HG02885 (cell line): ENCODE data around the gene ZNF324B.
A peak's percentile ranks its signal among the peaks of the same experiment; 100 is the strongest.
"Not testable (repeated sequence)": the region's sequence is repeated elsewhere in the genome, so short reads cannot be mapped to it uniquely, and the experiment has no call there.

ENCODE experiments used
- ATAC-seq: cut with Tn5 transposase; IDR thresholded peaks from one replicate; pipeline ENCODE4 v1.9.1; 2021; ENCODE audit warnings: mild to moderate bottlenecking; ENCODE audit not compliant: unreplicated experiment, poor library complexity

The ZNF324B gene

GRCh38 chr19:58451358-58452101 lies at the start of gene ZNF324B:
Gene ZNF324B (plus strand): TSS chr19:58451622. CDS start chr19:58453702, 2,080 bp downstream.
- ATAC-seq, result peak; percentile 98

GRCh38 chr19:58401840-58402421 lies 49.5 kb upstream of the ZNF324B start:
- no peak for ATAC-seq

GRCh38 chr19:58403920-58404478 lies 47.4 kb upstream of the ZNF324B start:
- not testable (repeated sequence) for ATAC-seq

GRCh38 chr19:58406818-58407657 lies 44.4 kb upstream of the ZNF324B start:
- ATAC-seq, result no peak

- ATAC-seq, result no peak
These were observed 43.7 kb upstream of the ZNF324B start for GRCh38 chr19:58407658-58408151.

- ATAC-seq, result peak; percentile 92
These were observed 43.0 kb upstream of the ZNF324B start, which contains the start of gene ZNF584 for GRCh38 chr19:58408152-58409009. Gene ZNF584 (plus strand): TSS chr19:58408649. CDS start chr19:58409148, 499 bp downstream.

- ATAC-seq, result peak; percentile 22
These were observed 42.2 kb upstream of the ZNF324B start for GRCh38 chr19:58409010-58409790.

GRCh38 chr19:58416604-58417003 lies 34.8 kb upstream of the ZNF324B start:
- ATAC-seq, result no peak

- ATAC-seq, result no peak
These were observed 34.4 kb upstream of the ZNF324B start for GRCh38 chr19:58417071-58417470.

GRCh38 chr19:58428617-58429016 lies 22.8 kb upstream of the ZNF324B start:
- ATAC-seq, result no peak

- no peak for ATAC-seq
These were observed 21.7 kb upstream of the ZNF324B start for GRCh38 chr19:58429745-58430144.

- ATAC-seq, result no peak
These were observed 17.2 kb upstream of the ZNF324B start for GRCh38 chr19:58434217-58434616.

- peak; percentile 95 for ATAC-seq
These were observed 11.6 kb upstream of the ZNF324B start, which contains the start of gene ZNF132 for GRCh38 chr19:58439576-58440554. Gene ZNF132 (minus strand): TSS chr19:58440153. CDS start chr19:58439821, 332 bp downstream.

GRCh38 chr19:58440556-58440955 lies 10.9 kb upstream of the ZNF324B start:
- no peak for ATAC-seq

GRCh38 chr19:58442986-58443385 lies 8.4 kb upstream of the ZNF324B start:
- ATAC-seq, result not testable (repeated sequence)

- not testable (repeated sequence) for ATAC-seq
These were observed 2.6 kb upstream of the ZNF324B start for GRCh38 chr19:58448860-58449259.

- ATAC-seq, result not testable (repeated sequence)
These were observed 1.4 kb upstream of the ZNF324B start for GRCh38 chr19:58449980-58450379.
